Measurements from ENCODE around the gene ESR2. TPM values are rescaled to one million over a fixed set of nuclear protein-coding genes. Genes with fewer than 3 reads are reported as not detected.
"Not testable (repeated sequence)": the region's sequence is repeated elsewhere in the genome, so short reads cannot be mapped to it uniquely, and the experiment has no call there.

Gene ESR2
- total RNA-seq, 8 experiments from 2014 or later: 0.31 to 2.1 (median 1.3) TPM

DNA sequence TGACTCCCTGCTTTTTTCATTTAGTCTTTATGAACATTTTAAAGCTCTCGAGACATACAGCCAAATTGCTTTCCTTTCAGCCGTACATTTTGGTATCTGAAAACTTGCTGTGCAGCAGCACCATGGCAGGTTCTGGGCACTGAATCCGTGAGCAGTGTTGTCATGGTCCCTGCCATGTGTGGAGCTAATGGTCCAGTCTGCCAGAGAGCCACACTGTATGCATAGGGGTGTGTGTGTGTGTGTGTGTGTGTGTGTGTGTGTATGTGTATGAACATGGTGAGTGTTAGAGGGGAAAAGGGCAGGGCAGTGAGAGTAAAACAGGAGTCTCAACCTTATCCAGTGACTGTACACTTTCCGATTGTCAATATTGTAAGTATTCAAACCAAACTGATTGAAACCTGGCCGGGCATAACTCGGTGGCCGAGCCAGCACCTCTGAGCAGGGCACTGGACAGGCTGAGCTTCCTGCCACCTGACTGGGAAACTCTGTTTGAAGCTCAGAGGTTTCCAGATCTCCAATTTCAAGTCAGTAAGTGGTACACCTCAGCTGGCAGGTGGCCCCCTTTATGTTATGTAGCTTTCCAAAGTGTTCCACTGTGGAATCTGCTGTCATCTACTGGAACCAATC, 110.0 kb downstream of the ESR2 start:
- H3K4me1 ChIP-seq (replicated peaks in 1 of 2): no peaks in the 10 kb centered on the region
- ATAC-seq (replicated peaks in 6 of 8): no peak
- no peak overlapping the region for H3K4me3 ChIP-seq
- in situ Hi-C loops (cut with MboI; ENCODE audit: low pct_unique_long_range_greater_than_20kb in 2 of 9, low sequenced_read_pairs in 9 of 9, unreplicated experiment in 9 of 9): no loop called here
- 68 to 100% (median 98%) methylated on average over 1 to 4 of the region's 7 CpGs; no CpG with 5 or more reads in 2 of the 10 experiments for WGBS, 10 experiments
- no peak overlapping the region for H3K27ac ChIP-seq

DNA sequence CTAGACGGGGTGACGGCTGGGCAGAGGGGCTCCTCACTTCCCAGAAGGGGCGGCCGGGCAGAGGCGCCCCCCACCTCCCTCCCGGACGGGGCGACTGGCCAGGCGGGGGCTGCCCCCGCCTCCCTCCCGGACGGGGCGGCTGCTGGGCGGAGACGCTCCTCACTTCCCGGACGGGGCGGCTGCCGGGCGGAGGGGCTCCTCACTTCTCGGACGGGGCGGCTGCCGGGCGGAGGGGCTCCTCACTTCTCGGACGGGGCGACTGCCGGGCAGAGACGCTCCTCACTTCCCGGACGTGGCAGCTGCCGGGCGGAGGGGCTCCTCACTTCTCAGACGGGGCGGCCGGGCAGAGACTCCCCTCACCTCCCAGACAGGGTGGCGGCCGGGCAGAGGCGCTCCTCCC, 111.3 kb downstream of the ESR2 start:
- H3K4me1 ChIP-seq (replicated peaks in 1 of 2); ATAC-seq (replicated peaks in 6 of 8); in situ Hi-C loops (cut with MboI; ENCODE audit: low pct_unique_long_range_greater_than_20kb in 2 of 9, low sequenced_read_pairs in 9 of 9, unreplicated experiment in 9 of 9); H3K27ac ChIP-seq; H3K4me3 ChIP-seq: not testable (repeated sequence)
- no CpG with 5 or more reads among the region's 40 CpGs for WGBS, 10 experiments

DNA sequence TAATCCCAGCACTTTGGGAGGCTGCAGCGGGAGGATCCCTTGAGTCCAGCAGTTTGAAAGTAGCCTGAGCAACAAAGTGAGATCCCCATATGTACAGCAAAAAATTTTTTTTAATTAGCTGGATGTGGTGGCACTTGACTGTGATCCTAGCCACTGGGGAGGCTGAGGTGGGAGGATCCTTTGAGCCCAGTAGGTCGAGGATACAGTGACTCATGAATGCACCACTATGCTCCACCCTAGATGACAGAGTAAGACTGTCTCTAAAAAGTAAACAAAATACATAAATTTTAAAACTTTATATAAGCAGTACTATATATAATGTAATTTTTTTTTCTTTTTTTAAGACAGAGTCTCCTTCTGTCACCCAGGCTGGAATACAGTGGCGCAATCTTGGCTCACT, 115.4 kb downstream of the ESR2 start:
- Histone ChIP-seq H3K4me3 (no peak overlapping the region), H3K4me1 (replicated peaks in 1 of 2) (no peaks in the 10 kb centered on the region), H3K27ac (no peak overlapping the region)
- ATAC-seq (replicated peaks in 6 of 8): peak in 2 of 8 experiments; percentile 19 to 47
- WGBS, 10 experiments: 90 to 100% (median 100%) methylated on average over 1 to 2 of the region's 3 CpGs; no CpG with 5 or more reads in 3 of the 10 experiments
- in situ Hi-C loops (cut with MboI; ENCODE audit: low pct_unique_long_range_greater_than_20kb in 2 of 9, low sequenced_read_pairs in 9 of 9, unreplicated experiment in 9 of 9): no loop called here

DNA sequence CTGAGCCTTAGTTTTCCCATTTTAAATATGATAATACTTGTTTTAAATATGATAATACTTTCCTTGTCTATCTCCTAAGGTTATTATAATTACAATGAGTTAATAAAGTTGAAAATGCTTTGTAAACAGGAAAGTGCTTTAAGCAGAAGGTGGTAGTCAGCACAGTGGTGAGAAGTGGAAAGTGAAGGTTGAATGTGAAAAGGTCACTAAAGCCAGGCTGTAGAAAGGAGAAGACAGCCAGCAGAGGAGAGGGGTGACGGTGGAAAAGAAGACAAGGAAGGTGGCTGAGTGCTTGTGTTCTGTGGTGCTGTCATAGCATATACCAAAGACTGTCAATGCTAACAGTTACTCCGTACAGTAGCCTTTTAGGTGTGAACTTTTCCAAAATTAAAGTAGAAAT, 117.8 kb downstream of the ESR2 start:
- ATAC-seq (replicated peaks in 6 of 8): no peak
- Histone ChIP-seq H3K27ac (no peak overlapping the region), H3K4me3 (no peak overlapping the region), H3K4me1 (replicated peaks in 1 of 2) (no peaks in the 10 kb centered on the region)
- WGBS, 10 experiments: 43 to 100% (median 100%) methylated on average over 1 to 2 of the region's 2 CpGs; no CpG with 5 or more reads in 1 of the 10 experiments
- in situ Hi-C loops (cut with MboI; ENCODE audit: low pct_unique_long_range_greater_than_20kb in 2 of 9, low sequenced_read_pairs in 9 of 9, unreplicated experiment in 9 of 9): no loop called here

DNA sequence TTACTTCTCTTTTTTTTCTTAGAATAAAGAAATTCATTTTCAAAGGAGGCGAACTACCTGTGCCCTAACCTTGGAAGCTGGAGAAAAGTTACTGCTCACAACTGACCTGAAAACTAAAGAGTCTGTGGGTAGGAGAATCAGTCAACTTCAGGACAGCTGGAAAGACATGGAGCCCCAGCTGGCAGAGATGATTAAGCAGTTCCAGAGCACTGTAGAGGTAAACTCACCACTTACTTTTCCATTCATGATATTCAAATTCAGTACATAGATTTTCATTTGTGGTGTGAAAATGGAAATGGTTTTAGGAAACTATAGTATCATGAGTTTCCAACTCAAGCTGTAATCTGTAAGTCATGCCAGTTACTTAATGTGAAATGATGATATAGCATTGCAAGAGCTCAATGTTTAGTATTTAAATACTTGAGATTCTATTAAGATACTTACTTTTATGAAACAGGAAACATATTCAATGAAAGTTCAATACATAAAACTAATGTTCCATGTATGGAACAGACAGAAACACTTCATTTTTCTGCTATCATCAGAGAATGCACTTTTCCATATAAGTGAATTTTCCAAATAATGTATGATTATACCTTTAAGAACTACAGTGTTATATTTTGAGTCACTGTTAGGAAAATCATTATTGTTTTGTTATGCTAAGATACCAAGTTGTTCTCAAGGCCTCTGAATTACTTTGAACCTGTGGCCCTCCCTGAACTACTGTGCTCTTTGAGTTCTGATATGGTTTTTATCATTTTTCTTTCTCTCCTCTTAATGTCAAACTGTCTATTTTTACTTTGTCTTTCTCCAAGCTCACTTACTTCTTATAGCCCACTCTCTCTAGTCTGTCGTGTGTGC, 119.0 kb downstream of the ESR2 start:
- H3K4me1 ChIP-seq (replicated peaks in 1 of 2): no peaks in the 10 kb centered on the region
- no peak overlapping the region for H3K4me3 ChIP-seq
- in situ Hi-C loops (cut with MboI; ENCODE audit: low pct_unique_long_range_greater_than_20kb in 2 of 9, low sequenced_read_pairs in 9 of 9, unreplicated experiment in 9 of 9): no loop called here
- 83 to 100% (median 100%) methylated on average over 1 to 2 of the region's 2 CpGs; no CpG with 5 or more reads in 1 of the 10 experiments for WGBS, 10 experiments
- no peak for ATAC-seq (replicated peaks in 6 of 8)
- H3K27ac ChIP-seq: no peak overlapping the region

DNA sequence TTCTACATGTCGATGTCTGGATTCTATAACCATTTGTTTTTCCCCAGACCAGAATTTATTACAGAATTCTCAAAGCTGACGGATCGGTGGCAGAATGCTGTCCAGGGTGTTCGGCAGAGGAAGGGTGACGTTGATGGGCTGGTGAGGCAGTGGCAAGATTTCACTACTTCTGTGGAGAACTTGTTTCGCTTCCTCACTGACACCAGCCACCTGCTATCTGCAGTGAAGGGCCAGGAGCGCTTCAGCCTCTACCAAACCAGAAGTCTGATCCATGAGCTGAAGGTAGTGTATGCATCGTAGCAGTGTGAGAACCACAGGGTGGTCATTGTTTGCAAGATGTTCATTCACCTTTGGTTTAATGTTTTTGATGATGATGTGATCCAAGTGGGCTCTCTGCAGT, 124.0 kb downstream of the ESR2 start:
- WGBS, 10 experiments: 80 to 100% (median 98%) methylated on average over 1 to 8 of the region's 8 CpGs; no CpG with 5 or more reads in 1 of the 10 experiments
- in situ Hi-C loops (cut with MboI; ENCODE audit: low pct_unique_long_range_greater_than_20kb in 2 of 9, low sequenced_read_pairs in 9 of 9, unreplicated experiment in 9 of 9): no loop called here

DNA sequence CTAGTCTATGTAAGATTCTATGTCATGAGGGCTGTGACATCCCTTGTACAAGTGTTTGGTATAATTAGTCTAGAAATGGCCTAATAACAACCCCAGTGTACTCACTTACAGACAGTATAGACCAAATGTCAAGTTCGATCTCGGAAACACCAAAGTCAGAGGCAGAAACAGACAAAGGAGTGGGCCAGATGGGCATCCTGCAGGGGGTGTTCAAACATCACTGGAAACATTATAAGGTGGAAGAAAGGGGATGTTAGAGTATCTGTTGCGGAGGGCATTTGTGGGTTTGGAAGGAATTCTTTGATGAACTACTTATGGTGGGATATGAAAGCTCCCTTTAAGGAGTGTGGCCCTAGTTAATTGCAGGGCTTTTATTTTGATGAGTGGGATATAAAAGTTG, 134.6 kb downstream of the ESR2 start:
- no peak for ATAC-seq (replicated peaks in 6 of 8)
- Histone ChIP-seq H3K4me3 (no peak overlapping the region), H3K27ac (no peak overlapping the region), H3K4me1 (replicated peaks in 1 of 2) (no peaks in the 10 kb centered on the region)
- in situ Hi-C loops (cut with MboI; ENCODE audit: low pct_unique_long_range_greater_than_20kb in 2 of 9, low sequenced_read_pairs in 9 of 9, unreplicated experiment in 9 of 9): no loop called here
- WGBS, 10 experiments: 80 to 100% (median 100%) methylated on average over 1 to 3 of the region's 3 CpGs; no CpG with 5 or more reads in 2 of the 10 experiments

More for the DNA sequence above, 124.0 kb downstream of the ESR2 start:
- ATAC-seq (replicated peaks in 6 of 8): no peak
- Histone ChIP-seq H3K4me1 (replicated peaks in 1 of 2) (no peaks in the 10 kb centered on the region), H3K27ac (no peak overlapping the region), H3K4me3 (no peak overlapping the region)

DNA sequence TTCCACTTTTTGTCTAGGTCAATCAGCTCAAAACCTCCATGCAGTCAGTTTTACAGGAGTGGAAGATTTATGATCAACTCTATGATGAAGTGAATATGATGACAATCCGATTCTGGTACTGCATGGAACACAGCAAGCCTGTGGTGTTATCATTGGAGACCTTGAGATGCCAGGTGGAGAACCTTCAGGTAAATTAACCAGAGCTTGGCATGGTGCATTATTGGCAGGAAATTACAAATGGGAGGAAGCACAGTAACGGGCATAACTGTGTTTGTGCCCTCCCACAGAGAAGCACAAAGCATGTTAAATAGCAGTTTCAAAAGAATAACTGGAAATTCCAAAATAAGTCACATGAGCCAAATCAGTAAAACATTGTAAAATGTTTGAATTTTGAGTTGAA, 135.6 kb downstream of the ESR2 start:
- Histone ChIP-seq H3K4me3 (no peak overlapping the region), H3K4me1 (replicated peaks in 1 of 2) (no peaks in the 10 kb centered on the region), H3K27ac (no peak overlapping the region)
- 71 to 100% (median 89%) methylated on average over 1 to 2 of the region's 2 CpGs; no CpG with 5 or more reads in 1 of the 10 experiments for WGBS, 10 experiments
- ATAC-seq (replicated peaks in 6 of 8): no peak
- in situ Hi-C loops (cut with MboI; ENCODE audit: low pct_unique_long_range_greater_than_20kb in 2 of 9, low sequenced_read_pairs in 9 of 9, unreplicated experiment in 9 of 9): no loop called here

DNA sequence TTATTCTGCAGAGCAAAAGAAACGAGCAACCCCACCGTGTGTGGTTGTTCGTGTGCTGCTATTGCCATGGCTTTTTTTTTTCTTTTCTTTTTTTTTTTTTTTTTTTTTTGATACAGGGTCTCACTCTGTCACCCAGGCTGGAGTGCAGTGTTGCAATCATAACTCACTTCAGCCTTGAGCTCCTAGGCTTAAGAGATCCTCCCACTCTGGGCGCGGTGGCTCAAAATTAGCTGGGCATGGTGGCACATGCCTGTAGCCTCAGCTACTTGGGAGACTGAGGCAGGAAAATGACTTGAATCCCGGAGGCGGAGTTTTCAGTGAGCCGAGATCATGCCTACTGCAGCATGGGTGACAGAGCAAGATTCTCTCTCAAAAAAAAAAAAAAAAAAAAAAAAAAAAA, 144.2 kb downstream of the ESR2 start:
- Histone ChIP-seq H3K4me3 (no peak overlapping the region), H3K4me1 (replicated peaks in 1 of 2) (no peaks in the 10 kb centered on the region), H3K27ac (no peak overlapping the region)
- in situ Hi-C loops (cut with MboI; ENCODE audit: low pct_unique_long_range_greater_than_20kb in 2 of 9, low sequenced_read_pairs in 9 of 9, unreplicated experiment in 9 of 9): no loop called here
- WGBS, 10 experiments: 69 to 100% (median 85%) methylated on average over 1 to 5 of the region's 8 CpGs; no CpG with 5 or more reads in 3 of the 10 experiments
- ATAC-seq (replicated peaks in 6 of 8): no peak

DNA sequence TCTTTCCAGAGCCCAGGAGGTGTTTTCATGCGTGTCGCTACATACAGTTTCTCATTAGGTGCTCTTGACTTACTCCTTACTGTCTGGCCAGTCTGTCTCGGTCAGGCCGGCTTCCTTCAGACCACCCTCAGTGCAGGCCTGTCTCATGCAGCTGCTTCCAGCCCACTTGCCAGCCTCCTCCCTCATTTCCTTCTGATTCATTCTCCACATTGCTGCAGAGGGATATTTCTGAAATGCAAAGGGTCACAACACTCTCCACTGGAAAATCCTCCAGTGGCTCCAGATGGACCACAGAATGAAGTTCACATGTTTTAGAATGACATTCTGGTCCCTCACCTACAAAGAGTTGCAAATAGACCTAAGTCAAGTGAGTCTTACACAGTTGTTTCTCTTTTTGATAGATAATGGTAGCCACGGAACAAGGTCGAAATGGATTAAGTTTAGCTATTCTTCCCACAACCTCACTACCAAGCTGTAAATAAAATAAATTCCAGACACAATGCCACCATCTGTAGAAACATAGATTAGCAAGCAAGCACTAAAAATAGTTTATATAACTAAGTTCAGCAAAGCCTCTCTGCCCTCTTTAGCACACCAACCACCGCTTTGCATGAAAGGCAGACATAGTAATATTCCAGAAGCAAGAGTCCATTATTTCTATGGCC, 146.9 kb downstream of the ESR2 start:
- in situ Hi-C loops (cut with MboI; ENCODE audit: low pct_unique_long_range_greater_than_20kb in 2 of 9, low sequenced_read_pairs in 9 of 9, unreplicated experiment in 9 of 9): no loop called here

DNA sequence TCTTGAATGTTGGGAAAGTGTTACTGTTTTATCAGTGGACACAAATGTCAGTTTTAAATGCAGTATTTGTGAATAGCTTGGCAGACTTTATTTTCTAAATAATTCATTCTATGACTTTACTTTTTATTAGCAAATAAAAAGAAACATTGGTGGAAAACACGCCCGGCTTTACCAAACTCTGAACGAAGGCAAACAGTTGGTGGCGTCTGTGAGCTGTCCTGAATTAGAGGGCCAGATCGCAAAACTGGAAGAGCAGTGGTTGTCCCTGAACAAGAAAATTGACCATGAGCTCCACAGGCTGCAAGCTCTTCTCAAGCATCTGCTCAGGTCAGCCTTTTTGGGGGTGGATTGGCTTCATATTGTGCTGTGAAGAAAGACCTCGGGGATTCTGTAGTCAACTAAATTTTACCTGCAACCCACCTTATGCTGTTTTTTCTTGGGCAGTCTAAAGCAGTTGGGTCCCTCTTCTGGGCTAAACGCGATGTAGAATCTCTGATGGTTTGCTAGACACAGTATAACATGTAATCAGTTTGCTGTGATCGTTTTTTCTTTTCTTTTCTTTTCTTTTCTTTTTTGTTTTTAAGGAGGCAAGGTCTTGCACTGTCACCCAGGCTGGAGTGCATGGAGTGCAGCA, 156.4 kb downstream of the ESR2 start:
- ATAC-seq (replicated peaks in 6 of 8): no peak
- H3K4me3 ChIP-seq: no peak overlapping the region
- WGBS, 10 experiments: 71 to 98% (median 88%) methylated on average over 2 to 8 of the region's 9 CpGs; no CpG with 5 or more reads in 1 of the 10 experiments
- H3K27ac ChIP-seq: no peak overlapping the region
- in situ Hi-C loops (cut with MboI; ENCODE audit: low pct_unique_long_range_greater_than_20kb in 2 of 9, low sequenced_read_pairs in 9 of 9, unreplicated experiment in 9 of 9): no loop called here
- no peaks in the 10 kb centered on the region for H3K4me1 ChIP-seq (replicated peaks in 1 of 2)

More for the DNA sequence above, 146.9 kb downstream of the ESR2 start:
- 80 to 100% (median 98%) methylated on average over 2 to 5 of the region's 7 CpGs; no CpG with 5 or more reads in 1 of the 10 experiments for WGBS, 10 experiments
- no peak overlapping the region for H3K4me3 ChIP-seq
- no peak overlapping the region for H3K27ac ChIP-seq
- ATAC-seq (replicated peaks in 6 of 8): peak in 2 of 8 experiments; percentile 16 to 45
- no peaks in the 10 kb centered on the region for H3K4me1 ChIP-seq (replicated peaks in 1 of 2)

DNA sequence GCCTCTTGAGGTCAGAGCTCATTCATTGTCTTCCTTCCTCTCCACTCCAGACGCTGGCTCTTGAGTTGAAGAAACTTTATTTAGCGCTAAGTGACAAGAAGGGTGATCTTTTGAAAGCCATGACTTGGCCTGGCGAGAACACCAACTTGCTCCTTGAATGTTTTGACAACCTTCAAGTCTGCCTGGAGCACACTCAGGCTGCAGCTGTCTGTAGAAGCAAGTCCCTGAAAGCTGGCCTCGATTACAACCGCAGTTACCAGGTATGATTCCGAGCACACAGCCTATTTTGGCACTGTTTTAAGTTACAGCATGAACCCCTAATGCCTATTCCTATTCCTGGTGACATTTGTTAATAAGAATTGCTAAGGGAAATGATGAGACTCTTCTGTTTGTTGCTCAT, 167.6 kb downstream of the ESR2 start:
- ATAC-seq (replicated peaks in 6 of 8): no peak
- H3K4me3 ChIP-seq: no peak overlapping the region
- in situ Hi-C loops (cut with MboI; ENCODE audit: low pct_unique_long_range_greater_than_20kb in 2 of 9, low sequenced_read_pairs in 9 of 9, unreplicated experiment in 9 of 9): no loop called here
- no peak overlapping the region for H3K27ac ChIP-seq
- H3K4me1 ChIP-seq (replicated peaks in 1 of 2): peaks cover 0 to 4% of the 10 kb centered on the region in 2 donors
- WGBS, 10 experiments: 80 to 100% (median 99%) methylated on average over 1 to 6 of the region's 6 CpGs; no CpG with 5 or more reads in 4 of the 10 experiments
